Urinary bladder (tissue), 4 donors: Measurements from ENCODE around the gene TNNI3K. TPM values are rescaled to one million over a fixed set of nuclear protein-coding genes. Genes with fewer than 3 reads are reported as not detected.

Experiments
- DNase-seq: peaks from one replicate; pipeline ENCODE4 v3.0.0-alpha.2; 2015; ENCODE audit errors: extremely low spot score
- H3K27ac ChIP-seq: one replicate; pipeline ENCODE4 v1.5.1; 2013; ENCODE audit warnings: low read depth, mild to moderate bottlenecking, moderate library complexity
- H3K36me3 ChIP-seq: one replicate; pipeline ENCODE4 v1.6.1; 2013; ENCODE audit warnings: mild to moderate bottlenecking, moderate library complexity; ENCODE audit not compliant: insufficient read depth
- H3K4me1 ChIP-seq: one replicate; pipeline ENCODE4 v1.6.1; 2013; ENCODE audit warnings: mild to moderate bottlenecking, moderate library complexity; ENCODE audit not compliant: insufficient read depth
- H3K4me3 ChIP-seq: one replicate; pipeline ENCODE4 v1.5.1; 2013; ENCODE audit warnings: low read depth, low read length
- WGBS: extraction: QIAGEN DNeasy Blood & Tissue Kit; methylation state at CpG from one replicate; pipeline ENCODE4 v1.1.7; 2013; 5-methylcytosine and 5-hydroxymethylcytosine counted together
- polyA plus RNA-seq: library from polyadenylated mRNA; stranded (reverse); fragments of 200-250 nt; gene quantifications from one replicate; pipeline ENCODE4 v1.2.3, GENCODE V29; 2013
- total RNA-seq: library from RNA; depleted of rRNA; stranded (reverse); fragments of >200 nt; gene quantifications from one replicate; pipeline ENCODE4 v1.2.3, GENCODE V29; 2014
- donor health status: healthy with polysubstance abuse.
- donor health status: healthy.

TNNI3K gene
- total and polyA plus RNA-seq, 2 donors = 1.4 to 5.1 TPM

- WGBS = 56% methylated on average over 8 of the region's 8 CpGs
- DNase-seq = no peak
These were observed 336.3 kb downstream of the TNNI3K start for GRCh38 chr1:74571493-74571800.

GRCh38 chr1:74571891-74572290 lies 336.7 kb downstream of the TNNI3K start:
- Histone ChIP-seq H3K4me1 (no peaks in the 10 kb centered on the region), H3K36me3 (no peaks in the 10 kb centered on the region), H3K4me3 (no peak overlapping the region), H3K27ac (no peak overlapping the region)
- DNase-seq = no peak
- 59% methylated on average over 6 of the region's 6 CpGs for whole genome bisulfite sequencing

More at GRCh38 chr1:74571493-74571800, 336.3 kb downstream of the TNNI3K start:
- H3K4me3 ChIP-seq = no peak overlapping the region
- no peaks in the 10 kb centered on the region for H3K36me3 ChIP-seq
- no peak overlapping the region for H3K27ac ChIP-seq
- no peaks in the 10 kb centered on the region for H3K4me1 ChIP-seq

- no peaks in the 10 kb centered on the region for H3K36me3 ChIP-seq
- no peak overlapping the region for H3K4me3 ChIP-seq
- no peak overlapping the region for H3K27ac ChIP-seq
- 55% methylated on average over 2 of the region's 2 CpGs for WGBS
- no peaks in the 10 kb centered on the region for H3K4me1 ChIP-seq
- no peak for DNase-seq
These were observed 342.9 kb downstream of the TNNI3K start for GRCh38 chr1:74578101-74578500.

GRCh38 chr1:74579425-74579824 lies 344.2 kb downstream of the TNNI3K start:
- Histone ChIP-seq H3K27ac (no peak overlapping the region), H3K4me1 (no peaks in the 10 kb centered on the region), H3K36me3 (no peaks in the 10 kb centered on the region), H3K4me3 (no peak overlapping the region)
- no peak for DNase-seq
- 57% methylated on average over 3 of the region's 3 CpGs for WGBS

GRCh38 chr1:74583397-74583796 lies 348.2 kb downstream of the TNNI3K start:
- Histone ChIP-seq H3K4me3 (no peak overlapping the region), H3K4me1 (no peaks in the 10 kb centered on the region), H3K36me3 (no peaks in the 10 kb centered on the region), H3K27ac (no peak overlapping the region)
- 89% methylated on average over 3 of the region's 3 CpGs for WGBS
- no peak for DNase-seq

- Histone ChIP-seq H3K4me1 (no peaks in the 10 kb centered on the region), H3K4me3 (no peak overlapping the region), H3K36me3 (no peaks in the 10 kb centered on the region), H3K27ac (no peak overlapping the region)
- no peak for DNase-seq
- 69% methylated on average over 2 of the region's 2 CpGs for WGBS
These were observed 349.0 kb downstream of the TNNI3K start for GRCh38 chr1:74584185-74584584.

GRCh38 chr1:74586253-74586897 lies 351.2 kb downstream of the TNNI3K start:
- Histone ChIP-seq H3K4me3 (no peak overlapping the region), H3K36me3 (no peaks in the 10 kb centered on the region), H3K4me1 (no peaks in the 10 kb centered on the region), H3K27ac (no peak overlapping the region)
- WGBS = 85% methylated on average over 4 of the region's 4 CpGs
- no peak for DNase-seq

GRCh38 chr1:74587888-74588287 lies 352.7 kb downstream of the TNNI3K start:
- Histone ChIP-seq H3K4me3 (no peak overlapping the region), H3K27ac (no peak overlapping the region), H3K36me3 (no peaks in the 10 kb centered on the region), H3K4me1 (no peaks in the 10 kb centered on the region)
- WGBS = 88% methylated on average over 2 of the region's 2 CpGs
- no peak for DNase-seq

- DNase-seq = no peak
These were observed 355.1 kb downstream of the TNNI3K start for GRCh38 chr1:74590288-74590687.

GRCh38 chr1:74591949-74592348 lies 356.8 kb downstream of the TNNI3K start:
- no peak overlapping the region for H3K27ac ChIP-seq
- H3K4me3 ChIP-seq = no peak overlapping the region
- H3K4me1 ChIP-seq = no peaks in the 10 kb centered on the region
- peak; percentile 14 for DNase-seq
- 40% methylated on average over 2 of the region's 2 CpGs for WGBS
- H3K36me3 ChIP-seq = no peaks in the 10 kb centered on the region

More at GRCh38 chr1:74590288-74590687, 355.1 kb downstream of the TNNI3K start:
- Histone ChIP-seq H3K36me3 (no peaks in the 10 kb centered on the region), H3K4me1 (no peaks in the 10 kb centered on the region), H3K27ac (no peak overlapping the region), H3K4me3 (no peak overlapping the region)
- 87% methylated on average over 5 of the region's 5 CpGs for WGBS

- no peak for DNase-seq
- Histone ChIP-seq H3K36me3 (no peaks in the 10 kb centered on the region), H3K4me1 (no peaks in the 10 kb centered on the region), H3K27ac (no peak overlapping the region), H3K4me3 (no peak overlapping the region)
- 74% methylated on average over 5 of the region's 5 CpGs for WGBS
These were observed 357.6 kb downstream of the TNNI3K start for GRCh38 chr1:74592580-74593355.

Other genes with a start within 250 kb of the TNNI3K start
- gene LRRIQ3, start 37.2 kb upstream of the TNNI3K start, total RNA-seq = 2.0 TPM
- gene LRRIQ3, start 37.2 kb upstream of the TNNI3K start, polyA plus RNA-seq = 0.23 TPM
- 55.5 TPM for gene FPGT, start 37.1 kb upstream of the TNNI3K start, total RNA-seq
- 8.6 TPM for gene FPGT, start 37.1 kb upstream of the TNNI3K start, polyA plus RNA-seq